ACC112 (cell line): ENCODE results near the gene RS1.
A peak's percentile ranks its signal among the peaks of the same experiment; 100 is the strongest.

ENCODE experiments used
- H2AFZ ChIP-seq: fragments of 200-600 bp; sonication (generic); one replicate; pipeline ENCODE4 v1.6.0; 2017; ENCODE audit warnings: antibody characterized with exemption, low read length; ENCODE audit not compliant: unreplicated experiment
- H3K27ac ChIP-seq: fragments of 200-600 bp; sonication (generic); 2 replicates; pipeline ENCODE4 v1.5.1; 2014; ENCODE audit warnings: low read depth, mild to moderate bottlenecking, antibody characterized with exemption, low read length, moderate library complexity
- H3K27me3 ChIP-seq: fragments of 200-600 bp; sonication (generic); 2 replicates; pipeline ENCODE4 v1.6.1; 2014; ENCODE audit warnings: mild to moderate bottlenecking, antibody characterized with exemption, low read length, moderate library complexity, mixed read lengths; ENCODE audit not compliant: insufficient read depth
- H3K36me3 ChIP-seq: fragments of 200-600 bp; sonication (generic); 2 replicates; pipeline ENCODE4 v1.6.1; 2016; ENCODE audit warnings: mild to moderate bottlenecking, antibody characterized with exemption, low read length, moderate library complexity, mixed read lengths; ENCODE audit not compliant: insufficient read depth
- H3K4me1 ChIP-seq: fragments of 200-600 bp; sonication (generic); one replicate; pipeline ENCODE4 v1.6.1; 2016; ENCODE audit warnings: low read length, mixed read lengths; ENCODE audit not compliant: insufficient read depth, unreplicated experiment, control insufficient read depth
- H3K4me3 ChIP-seq: fragments of 200-600 bp; sonication (generic); 2 replicates; pipeline ENCODE4 v1.5.1; 2014; ENCODE audit warnings: mild to moderate bottlenecking, low read depth, low read length
- H3K79me2 ChIP-seq: fragments of 200-600 bp; sonication (generic); one replicate; pipeline ENCODE4 v1.6.0; 2016; ENCODE audit warnings: low read length; ENCODE audit not compliant: control insufficient read depth, unreplicated experiment, insufficient read depth

RS1 gene

GRCh38 chrX:18692541-18692940 lies 20.6 kb upstream of the RS1 start:
- Histone ChIP-seq H3K4me3 (no peak overlapping the region), H3K36me3 (no peaks in the 10 kb centered on the region), H3K27me3 (peaks cover 19% of the 10 kb centered on the region; the same call in 1 of the 2 replicates), H2AFZ (no peak overlapping the region), H3K79me2 (no peaks in the 10 kb centered on the region), H3K27ac (no peak overlapping the region), H3K4me1 (no peaks in the 10 kb centered on the region)

GRCh38 chrX:18691431-18691830 lies 19.5 kb upstream of the RS1 start:
- no peak overlapping the region for H2AFZ ChIP-seq
- H3K79me2 ChIP-seq = no peaks in the 10 kb centered on the region
- H3K27me3 ChIP-seq = peaks cover 15% of the 10 kb centered on the region; the same call in 1 of the 2 replicates
- no peak overlapping the region for H3K4me3 ChIP-seq
- no peaks in the 10 kb centered on the region for H3K36me3 ChIP-seq
- H3K27ac ChIP-seq = no peak overlapping the region
- H3K4me1 ChIP-seq = no peaks in the 10 kb centered on the region

GRCh38 chrX:18687856-18688495 lies 16.1 kb upstream of the RS1 start:
- H3K27ac ChIP-seq = no peak overlapping the region

GRCh38 chrX:18682979-18683387 lies 11.1 kb upstream of the RS1 start:
- Histone ChIP-seq H3K27me3 (no peaks in the 10 kb centered on the region), H3K79me2 (no peaks in the 10 kb centered on the region), H3K4me3 (no peak overlapping the region), H3K4me1 (peaks cover 4% of the 10 kb centered on the region), H3K27ac (no peak overlapping the region), H2AFZ (no peak overlapping the region), H3K36me3 (no peaks in the 10 kb centered on the region)

More at GRCh38 chrX:18687856-18688495, 16.1 kb upstream of the RS1 start:
- Histone ChIP-seq H2AFZ (no peak overlapping the region), H3K36me3 (no peaks in the 10 kb centered on the region), H3K79me2 (no peaks in the 10 kb centered on the region), H3K4me3 (no peak overlapping the region), H3K4me1 (peaks cover 4% of the 10 kb centered on the region), H3K27me3 (peaks cover 7% of the 10 kb centered on the region; the same call in 1 of the 2 replicates)

GRCh38 chrX:18681996-18682395 lies 10.1 kb upstream of the RS1 start:
- Histone ChIP-seq H3K27ac (no peak overlapping the region), H3K79me2 (no peaks in the 10 kb centered on the region), H3K36me3 (no peaks in the 10 kb centered on the region), H3K27me3 (no peaks in the 10 kb centered on the region), H3K4me3 (no peak overlapping the region), H3K4me1 (peaks cover 4% of the 10 kb centered on the region), H2AFZ (no peak overlapping the region)

- no peak overlapping the region for H3K27ac ChIP-seq
- H3K4me3 ChIP-seq = no peak overlapping the region
- no peaks in the 10 kb centered on the region for H3K27me3 ChIP-seq
- no peaks in the 10 kb centered on the region for H3K79me2 ChIP-seq
- H3K36me3 ChIP-seq = no peaks in the 10 kb centered on the region
- no peaks in the 10 kb centered on the region for H3K4me1 ChIP-seq
- no peak overlapping the region for H2AFZ ChIP-seq
These were observed 5.4 kb upstream of the RS1 start for GRCh38 chrX:18677161-18677869.

- H3K4me3 ChIP-seq = no peak overlapping the region
- no peaks in the 10 kb centered on the region for H3K79me2 ChIP-seq
- H2AFZ ChIP-seq = no peak overlapping the region
These were observed 4.6 kb upstream of the RS1 start for GRCh38 chrX:18676470-18676869.

GRCh38 chrX:18676050-18676449 lies 4.1 kb upstream of the RS1 start:
- no peak overlapping the region for H3K27ac ChIP-seq
- H3K4me3 ChIP-seq = no peak overlapping the region
- H3K79me2 ChIP-seq = no peaks in the 10 kb centered on the region
- no peaks in the 10 kb centered on the region for H3K4me1 ChIP-seq
- H3K36me3 ChIP-seq = no peaks in the 10 kb centered on the region
- no peaks in the 10 kb centered on the region for H3K27me3 ChIP-seq
- H2AFZ ChIP-seq = no peak overlapping the region

More at GRCh38 chrX:18676470-18676869, 4.6 kb upstream of the RS1 start:
- Histone ChIP-seq H3K36me3 (no peaks in the 10 kb centered on the region), H3K27ac (no peak overlapping the region), H3K4me1 (no peaks in the 10 kb centered on the region), H3K27me3 (no peaks in the 10 kb centered on the region)

GRCh38 chrX:18674788-18675735 lies 3.2 kb upstream of the RS1 start:
- H3K79me2 ChIP-seq = no peaks in the 10 kb centered on the region
- H3K4me1 ChIP-seq = no peaks in the 10 kb centered on the region
- H2AFZ ChIP-seq = peak overlapping the region; percentile 43
- H3K27ac ChIP-seq = peak overlapping the region; percentile 72
- H3K27me3 ChIP-seq = no peaks in the 10 kb centered on the region
- peak overlapping the region; percentile 94 for H3K4me3 ChIP-seq
- no peaks in the 10 kb centered on the region for H3K36me3 ChIP-seq

GRCh38 chrX:18674417-18674787 lies 2.5 kb upstream of the RS1 start:
- peak overlapping the region; percentile 60 for H2AFZ ChIP-seq
- H3K27me3 ChIP-seq = no peaks in the 10 kb centered on the region
- H3K79me2 ChIP-seq = no peaks in the 10 kb centered on the region
- peak overlapping the region; percentile 94 for H3K4me3 ChIP-seq
- no peak overlapping the region for H3K27ac ChIP-seq
- no peaks in the 10 kb centered on the region for H3K36me3 ChIP-seq
- H3K4me1 ChIP-seq = no peaks in the 10 kb centered on the region
